Measurements from ENCODE around the gene CPEB4. TPM values are rescaled to one million over a fixed set of nuclear protein-coding genes. Genes with fewer than 3 reads are reported as not detected.

The CPEB4 gene
- total and polyA plus RNA-seq, 10 of the 15 experiments (the other 5 are each of a cell fraction or from before 2014, with no cell fraction given): 6.9 to 33.1 (median 20.4) TPM

- ChIA-PET POLR2A (interaction anchor here (1.0 to 1.3 kb wide), 4 partner anchors 8 to 288 kb away, joined by 3 to 5 read pairs (median 4); no protein-coding TSS in a partner anchor), CTCF (interaction anchor here (6.4 to 10.5 kb wide), 3 partner anchors 8 to 298 kb away, joined by 71 to 267 read pairs (median 104); partner anchors contain the start of genes BOD1 and CPEB4), RAD21 (ENCODE audit: unreplicated experiment) (interaction anchor here (0.6 to 9.7 kb wide), 6 partner anchors 18 to 303 kb away, joined by 3 to 142 read pairs (median 28); partner anchors contain the start of gene BOD1), SMC1A (ENCODE audit: uncharacterized antibody, unreplicated experiment) (interaction anchor here (5.2 to 14.0 kb wide), 5 partner anchors 17 to 298 kb away, joined by 35 to 361 read pairs (median 191); partner anchors contain the start of genes BOD1 and CPEB4)
- intact Hi-C loops (cut with micrococcal nuclease; ENCODE audit: unreplicated experiment) (loop anchor here (10.0 kb wide), 1 partner anchor 236 kb away; no protein-coding TSS in a partner anchor), in situ Hi-C loops (cut with MboI) (no loop called here)
- H3K79me2 ChIP-seq (ENCODE audit: control insufficient read depth, insufficient read depth, low read length): peaks cover 69% of the 10 kb centered on the region
- H2AFZ ChIP-seq (ENCODE audit: control insufficient read depth, low read depth, low read length): no peak overlapping the region
- peaks cover 0 to 3% of the 10 kb centered on the region in 2 experiments; a peak in 1 of 4 replicates for H3K36me3 ChIP-seq (ENCODE audit: control insufficient read depth in 2 of 2, insufficient read depth in 2 of 2, low read length in 1 of 2)
- no peak overlapping the region for H3K4me2 ChIP-seq (ENCODE audit: control insufficient read depth, insufficient read depth)
- BruUV-seq (replicated peaks): no TSS peak
- H3K27me3 ChIP-seq (replicated peaks in 1 of 2; ENCODE audit: control insufficient read depth in 2 of 2, insufficient read depth in 2 of 2, low read length in 1 of 2): no peaks in the 10 kb centered on the region
- ATAC-seq: no peak
- no peak overlapping the region for H3K27ac ChIP-seq (ENCODE audit: control insufficient read depth, insufficient read depth)
- no peaks in the 10 kb centered on the region for H3K9me3 ChIP-seq (replicated peaks; ENCODE audit: control insufficient read depth, insufficient read depth, low read length)
- FAIRE-seq: no peak
- no peak overlapping the region for H3K9ac ChIP-seq (ENCODE audit: control insufficient read depth, insufficient read depth, low read length)
- no peaks in the 10 kb centered on the region for H4K20me1 ChIP-seq (ENCODE audit: control insufficient read depth, insufficient read depth)
- 99% methylated on average over 3 of the region's 3 CpGs for WGBS (ENCODE audit: insufficient coverage, insufficient replicate concordance, low lambda C conversion rate, missing lambda C conversion rate)
- no peak for DNase-seq (ENCODE audit: low read depth, low spot score)
- H3K4me3 ChIP-seq: no peak overlapping the region
- TF ChIP-seq E2F4 (IDR thresholded peaks at IDR 0.05; ENCODE audit: low read depth, low read length) (no peak), NFYA (IDR thresholded peaks at IDR 0.05; ENCODE audit: borderline replicate concordance, low read depth, low read length) (no peak), NKRF (conservative IDR thresholded peaks at IDR 0.05) (no peak), CTCF (IDR thresholded peaks at IDR 0.05 in 2 of 3, conservative IDR thresholded peaks at IDR 0.05 in 1 of 3; ENCODE audit: control insufficient read depth in 2 of 3, extremely low read depth in 1 of 3, insufficient read depth in 1 of 3, low read depth in 3 of 3, low read length in 3 of 3) (no peak), E2F8 (IDR thresholded peaks at IDR 0.05; ENCODE audit: low read depth, partially characterized antibody) (no peak), ELK1 (IDR thresholded peaks at IDR 0.05; ENCODE audit: low read depth, low read length) (no peak), IKZF1 (conservative IDR thresholded peaks at IDR 0.05) (no peak)
- H3K4me1 ChIP-seq (ENCODE audit: control insufficient read depth, insufficient read depth, low read length): peaks cover 24% of the 10 kb centered on the region
Measured at GRCh38 chr5:173920866-173921555, 32.9 kb downstream of the CPEB4 start.
